Hepatocyte (in vitro differentiated cells): ENCODE results near the gene FANCI.

Experiments
- EZH2 ChIP-seq: fragments of 200-600 bp; sonication (generic); IDR thresholded peaks from 2 replicates; pipeline ENCODE4 v1.6.1; 2016; ENCODE audit warnings: antibody characterized with exemption, mild to moderate bottlenecking, borderline replicate concordance
- TF ChIP-seq, protein P1 (sequence below): fragments of 200-600 bp; sonication (generic); IDR thresholded peaks from 2 replicates; pipeline ENCODE4 v1.5.1; 2016; ENCODE audit warnings: antibody characterized with exemption, mild to moderate bottlenecking; ENCODE audit not compliant: poor library complexity

GRCh38 chr15:89346516-89347231 lies 102.9 kb downstream of the FANCI start:
- TF ChIP-seq, protein P1, sequence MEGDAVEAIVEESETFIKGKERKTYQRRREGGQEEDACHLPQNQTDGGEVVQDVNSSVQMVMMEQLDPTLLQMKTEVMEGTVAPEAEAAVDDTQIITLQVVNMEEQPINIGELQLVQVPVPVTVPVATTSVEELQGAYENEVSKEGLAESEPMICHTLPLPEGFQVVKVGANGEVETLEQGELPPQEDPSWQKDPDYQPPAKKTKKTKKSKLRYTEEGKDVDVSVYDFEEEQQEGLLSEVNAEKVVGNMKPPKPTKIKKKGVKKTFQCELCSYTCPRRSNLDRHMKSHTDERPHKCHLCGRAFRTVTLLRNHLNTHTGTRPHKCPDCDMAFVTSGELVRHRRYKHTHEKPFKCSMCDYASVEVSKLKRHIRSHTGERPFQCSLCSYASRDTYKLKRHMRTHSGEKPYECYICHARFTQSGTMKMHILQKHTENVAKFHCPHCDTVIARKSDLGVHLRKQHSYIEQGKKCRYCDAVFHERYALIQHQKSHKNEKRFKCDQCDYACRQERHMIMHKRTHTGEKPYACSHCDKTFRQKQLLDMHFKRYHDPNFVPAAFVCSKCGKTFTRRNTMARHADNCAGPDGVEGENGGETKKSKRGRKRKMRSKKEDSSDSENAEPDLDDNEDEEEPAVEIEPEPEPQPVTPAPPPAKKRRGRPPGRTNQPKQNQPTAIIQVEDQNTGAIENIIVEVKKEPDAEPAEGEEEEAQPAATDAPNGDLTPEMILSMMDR, result no peak
- TF ChIP-seq EZH2, result no peak
